RWPE2 (cell line): ENCODE data around the gene KCNC2.

Source experiments
- ATAC-seq: fragments of 200-7000 bp; cut with Tn5 transposase; 3 replicates; pipeline ENCODE4 v1.9.1; 2021; ENCODE audit warnings: low read depth
- DNase-seq: peaks from one replicate; pipeline ENCODE4 v3.0.0-alpha.2; 2020; ENCODE audit warnings: low spot score
- H3K27ac ChIP-seq: fragments of 450-650 bp; 2 replicates; pipeline ENCODE4 v1.5.1; 2017; ENCODE audit warnings: mild to moderate bottlenecking; ENCODE audit not compliant: poor library complexity, severe bottlenecking
- H3K27me3 ChIP-seq: fragments of 250-450 bp; sonication (Bioruptor Pico); 2 replicates; pipeline ENCODE4 v1.5.1; 2021; ENCODE audit warnings: mild to moderate bottlenecking, moderate library complexity; ENCODE audit not compliant: insufficient read depth, poor library complexity, severe bottlenecking
- H3K36me3 ChIP-seq: fragments of 250-450 bp; sonication (Bioruptor Pico); 2 replicates; pipeline ENCODE4 v1.5.1; 2020; ENCODE audit warnings: low read depth, mild to moderate bottlenecking, moderate library complexity
- H3K4me1 ChIP-seq: fragments of 250-450 bp; sonication (Bioruptor Pico); 2 replicates; pipeline ENCODE4 v1.5.1; 2021; ENCODE audit warnings: mild to moderate bottlenecking, moderate library complexity; ENCODE audit not compliant: insufficient read depth, poor library complexity, severe bottlenecking
- H3K4me3 ChIP-seq: fragments of 250-450 bp; sonication (Bioruptor Pico); 2 replicates; pipeline ENCODE4 v1.5.1; 2021; ENCODE audit warnings: mild to moderate bottlenecking, moderate library complexity; ENCODE audit not compliant: severe bottlenecking
- H3K9me3 ChIP-seq: fragments of 250-450 bp; sonication (Bioruptor Pico); 2 replicates; pipeline ENCODE4 v1.5.1; 2021; ENCODE audit warnings: mild to moderate bottlenecking, moderate library complexity; ENCODE audit not compliant: severe bottlenecking
- CTCF ChIP-seq: fragments of 450-650 bp; IDR thresholded peaks from one replicate; pipeline ENCODE4 v1.5.1; 2017; ENCODE audit warnings: mild to moderate bottlenecking, moderate library complexity; ENCODE audit not compliant: poor library complexity, severe bottlenecking

Gene KCNC2

GRCh38 chr12:75205558-75205957 is 4.1 kb downstream of the KCNC2 start:
- DNase-seq (no peak), ATAC-seq (no peak)
- TF ChIP-seq CTCF, result no peak
- Histone ChIP-seq H3K4me3 (no peak overlapping the region), H3K36me3 (no peaks in the 10 kb centered on the region), H3K27ac (no peak overlapping the region), H3K27me3 (peaks cover 53% of the 10 kb centered on the region), H3K9me3 (no peaks in the 10 kb centered on the region), H3K4me1 (no peaks in the 10 kb centered on the region)

GRCh38 chr12:75196865-75197264 is 12.8 kb downstream of the KCNC2 start:
- Histone ChIP-seq H3K27me3 (no peaks in the 10 kb centered on the region), H3K4me1 (peaks cover 11% of the 10 kb centered on the region), H3K9me3 (no peaks in the 10 kb centered on the region), H3K27ac (no peak overlapping the region), H3K4me3 (no peak overlapping the region), H3K36me3 (no peaks in the 10 kb centered on the region)
- DNase-seq (no peak), ATAC-seq (peak; percentile 100)
- TF ChIP-seq CTCF, result peak; percentile 17

- no peak for TF ChIP-seq CTCF
- no peaks in the 10 kb centered on the region for H3K27me3 ChIP-seq
- no peak overlapping the region for H3K4me3 ChIP-seq
- DNase-seq (no peak), ATAC-seq (no peak)
- peaks cover 11% of the 10 kb centered on the region for H3K4me1 ChIP-seq
- no peaks in the 10 kb centered on the region for H3K9me3 ChIP-seq
- no peak overlapping the region for H3K27ac ChIP-seq
- H3K36me3 ChIP-seq, result no peaks in the 10 kb centered on the region
Measured at GRCh38 chr12:75196408-75196807, 13.2 kb downstream of the KCNC2 start.

- H3K27me3 ChIP-seq, result no peaks in the 10 kb centered on the region
- H3K9me3 ChIP-seq, result no peaks in the 10 kb centered on the region
- TF ChIP-seq CTCF, result no peak
- H3K4me3 ChIP-seq, result no peak overlapping the region
- no peak overlapping the region for H3K27ac ChIP-seq
- ATAC-seq (no peak), DNase-seq (no peak)
- no peaks in the 10 kb centered on the region for H3K36me3 ChIP-seq
- H3K4me1 ChIP-seq, result peaks cover 11% of the 10 kb centered on the region
Measured at GRCh38 chr12:75194250-75194649, 15.4 kb downstream of the KCNC2 start.

- Histone ChIP-seq H3K4me3 (no peak overlapping the region), H3K27me3 (no peaks in the 10 kb centered on the region), H3K9me3 (no peaks in the 10 kb centered on the region), H3K36me3 (no peaks in the 10 kb centered on the region), H3K27ac (no peak overlapping the region), H3K4me1 (peaks cover 10% of the 10 kb centered on the region)
- DNase-seq (no peak), ATAC-seq (no peak)
- TF ChIP-seq CTCF, result no peak
Measured at GRCh38 chr12:75192196-75192595, 17.4 kb downstream of the KCNC2 start.
